Measurements from ENCODE around the gene MYOZ3.

MYOZ3 gene, protein sequence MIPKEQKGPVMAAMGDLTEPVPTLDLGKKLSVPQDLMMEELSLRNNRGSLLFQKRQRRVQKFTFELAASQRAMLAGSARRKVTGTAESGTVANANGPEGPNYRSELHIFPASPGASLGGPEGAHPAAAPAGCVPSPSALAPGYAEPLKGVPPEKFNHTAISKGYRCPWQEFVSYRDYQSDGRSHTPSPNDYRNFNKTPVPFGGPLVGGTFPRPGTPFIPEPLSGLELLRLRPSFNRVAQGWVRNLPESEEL

DNA sequence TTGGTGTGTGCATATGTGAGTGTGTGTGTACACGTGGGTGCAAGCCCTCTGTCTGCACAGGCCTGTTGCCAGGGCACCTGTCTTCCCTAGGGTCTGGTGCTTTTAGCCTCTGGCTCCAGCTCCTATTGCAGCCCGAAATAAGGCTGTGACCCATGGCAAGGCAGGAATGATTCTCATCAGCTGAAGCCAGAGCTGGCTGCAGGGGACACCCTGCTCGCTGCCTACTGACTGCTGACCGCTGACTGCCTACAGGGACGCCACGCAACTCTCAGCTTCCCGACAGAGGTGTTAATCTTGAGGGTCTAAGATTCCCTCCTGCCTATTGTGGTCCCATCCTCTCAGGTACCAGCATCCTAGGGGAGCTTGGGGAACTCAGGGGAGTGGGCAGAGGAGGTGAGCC lies at the start of gene MYOZ3:
TSS of gene MYOZ3 (plus strand) at position 166 of the 400 bp plus-strand sequence. CDS start 1,691 bp downstream, outside the sequence.
- DNase-seq (ENCODE audit: insufficient read length, low spot score) (no peak), FAIRE-seq (no peak)
- TF ChIP-seq POLR2A (IDR thresholded peaks at IDR 0.05; ENCODE audit: low read depth, low read length), result no peak

DNA sequence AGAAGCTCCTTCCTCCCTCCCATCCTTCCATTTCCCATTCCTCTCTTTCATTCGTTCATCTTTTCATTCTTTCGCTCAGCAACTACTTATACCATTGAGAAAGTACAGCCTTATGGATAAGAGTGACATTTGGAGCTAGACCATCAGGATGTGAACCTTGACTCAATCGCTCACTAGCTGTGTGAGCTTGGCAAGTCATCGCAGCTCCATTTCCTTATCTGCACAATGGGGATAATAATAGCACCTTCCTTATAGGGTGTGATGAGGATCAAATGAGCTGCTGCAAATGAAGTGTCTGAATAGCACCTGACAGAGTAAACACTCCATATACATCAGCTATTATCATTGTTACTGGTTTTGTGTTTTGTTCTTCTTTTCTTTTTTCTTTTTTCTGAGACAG lies 48.6 kb upstream of the MYOZ3 start:
- FAIRE-seq (no peak), DNase-seq (ENCODE audit: insufficient read length, low spot score) (no peak)
- no peak for TF ChIP-seq POLR2A (IDR thresholded peaks at IDR 0.05; ENCODE audit: low read depth, low read length)

DNA sequence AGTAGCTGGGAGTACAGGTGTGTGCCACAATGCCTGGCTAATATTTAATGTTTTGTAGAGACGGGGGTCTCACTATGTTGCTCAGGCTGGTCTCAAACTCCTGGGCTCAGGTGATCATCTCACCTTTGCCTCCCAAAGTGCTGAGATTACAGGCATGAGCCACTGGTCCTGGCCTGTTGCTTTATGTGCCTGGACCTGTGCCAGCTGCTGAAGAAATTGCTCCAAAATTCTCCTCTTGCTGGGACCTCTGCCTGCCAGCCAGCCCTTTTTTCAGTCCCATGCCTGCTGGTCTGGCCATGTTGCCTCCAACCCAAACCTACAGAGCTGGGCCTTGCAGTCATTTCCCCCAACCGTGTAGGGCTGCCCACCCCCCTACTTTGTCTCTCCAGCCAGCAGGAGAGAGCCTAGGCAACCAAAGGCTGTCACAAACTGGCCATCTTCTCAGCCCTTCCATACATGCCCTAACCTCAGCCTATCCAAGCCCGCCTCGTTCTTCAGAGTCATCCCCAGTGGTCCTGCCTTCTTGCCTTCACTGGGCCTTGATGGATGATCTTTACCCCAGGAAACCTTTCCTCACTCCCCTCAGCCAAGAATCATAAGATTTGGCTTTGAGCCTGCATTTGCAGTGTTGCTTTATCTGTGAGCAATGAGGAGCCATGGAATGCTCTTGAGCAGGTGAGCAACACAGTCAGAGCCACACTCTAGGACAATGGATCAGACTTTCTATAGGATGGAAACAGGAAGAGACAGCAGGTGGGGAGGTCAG lies 48.0 kb upstream of the MYOZ3 start:
- TF ChIP-seq POLR2A (IDR thresholded peaks at IDR 0.05; ENCODE audit: low read depth, low read length), result no peak
- FAIRE-seq (no peak), DNase-seq (ENCODE audit: insufficient read length, low spot score) (no peak)

DNA sequence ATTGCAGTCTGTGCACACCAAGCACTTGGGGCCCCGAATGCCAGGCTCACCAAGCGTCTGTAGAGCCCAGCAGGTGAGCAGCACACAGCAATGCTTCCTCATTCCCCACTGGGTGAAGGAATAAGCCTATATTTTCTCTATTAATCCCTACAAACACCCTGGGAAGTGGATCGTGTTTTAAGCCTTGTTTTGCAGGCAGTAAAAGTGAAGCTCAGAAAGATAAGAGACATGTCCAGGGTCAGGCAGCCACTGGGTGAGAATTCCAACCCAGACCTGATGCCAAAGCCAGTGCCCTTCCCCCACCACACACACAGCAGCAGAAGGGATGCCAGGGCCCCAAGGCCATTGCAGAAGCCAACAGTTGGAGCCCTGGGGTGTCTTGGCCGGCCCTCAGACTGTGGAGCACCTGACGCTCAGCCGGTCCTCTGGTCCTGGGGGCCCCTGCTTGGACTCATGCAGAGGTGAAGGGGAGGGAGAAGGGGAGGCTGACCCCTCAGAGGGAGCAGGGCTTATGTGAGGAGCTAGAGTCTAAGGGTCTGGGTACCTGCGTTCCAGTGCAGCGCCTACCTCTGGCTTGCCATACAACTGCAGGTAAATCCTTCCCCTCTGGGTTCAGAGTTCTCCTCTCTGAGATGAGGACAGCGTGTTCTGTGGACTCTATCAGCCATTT lies 46.9 kb upstream of the MYOZ3 start:
- no peak for TF ChIP-seq POLR2A (IDR thresholded peaks at IDR 0.05; ENCODE audit: low read depth, low read length)
- no peak for DNase-seq (ENCODE audit: insufficient read length, low spot score)
- no peak for FAIRE-seq

DNA sequence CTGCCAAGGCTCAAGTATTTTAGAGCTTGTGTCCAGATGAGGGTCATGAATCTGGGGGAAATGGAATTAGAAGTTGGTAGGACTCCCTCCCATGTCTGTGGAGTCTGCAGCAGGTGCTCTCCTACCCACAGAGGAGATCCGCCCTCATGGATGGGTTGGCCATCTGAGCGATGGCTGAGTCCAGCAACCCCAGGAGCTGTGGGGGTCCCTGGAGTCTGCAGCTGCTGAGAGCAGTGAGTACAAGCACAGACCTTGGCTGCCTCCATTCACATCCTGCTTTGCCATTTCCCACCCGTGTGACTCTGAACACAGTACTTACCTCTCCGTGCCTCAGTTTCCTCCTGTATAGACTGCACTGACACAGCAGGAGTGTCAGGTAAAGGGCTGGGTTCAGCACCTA lies 46.4 kb upstream of the MYOZ3 start:
- FAIRE-seq (no peak), DNase-seq (ENCODE audit: insufficient read length, low spot score) (no peak)
- TF ChIP-seq POLR2A (IDR thresholded peaks at IDR 0.05; ENCODE audit: low read depth, low read length), result no peak

DNA sequence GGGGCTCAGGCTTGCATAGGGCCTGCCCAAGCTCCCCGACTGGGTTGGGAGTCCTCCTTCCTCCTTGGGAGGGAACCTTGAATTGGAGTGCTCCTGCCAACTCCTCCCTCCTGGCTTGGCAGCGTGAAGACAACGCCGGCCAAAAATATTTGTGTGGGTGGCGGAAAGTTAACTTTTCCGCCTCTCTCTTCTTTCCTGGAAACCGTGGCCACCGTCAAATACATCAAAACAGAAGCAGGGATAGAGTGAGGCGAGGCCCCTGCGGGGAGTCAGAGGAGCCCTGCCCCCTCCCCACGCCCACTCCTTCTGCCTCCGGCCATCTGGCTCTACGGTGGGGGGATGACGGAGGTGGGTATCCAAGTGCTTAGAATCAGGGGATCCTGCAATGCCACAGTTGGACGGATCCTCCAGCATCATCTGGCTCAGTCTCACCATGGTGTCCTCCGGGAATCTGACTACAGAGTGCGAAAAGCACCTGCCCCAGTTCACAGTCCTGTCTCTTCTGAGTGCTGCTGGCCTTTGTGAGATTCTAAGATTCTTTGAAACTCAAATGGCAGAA lies 45.8 kb upstream of the MYOZ3 start:
- no peak for TF ChIP-seq POLR2A (IDR thresholded peaks at IDR 0.05; ENCODE audit: low read depth, low read length)
- FAIRE-seq (no peak), DNase-seq (ENCODE audit: insufficient read length, low spot score) (no peak)

DNA sequence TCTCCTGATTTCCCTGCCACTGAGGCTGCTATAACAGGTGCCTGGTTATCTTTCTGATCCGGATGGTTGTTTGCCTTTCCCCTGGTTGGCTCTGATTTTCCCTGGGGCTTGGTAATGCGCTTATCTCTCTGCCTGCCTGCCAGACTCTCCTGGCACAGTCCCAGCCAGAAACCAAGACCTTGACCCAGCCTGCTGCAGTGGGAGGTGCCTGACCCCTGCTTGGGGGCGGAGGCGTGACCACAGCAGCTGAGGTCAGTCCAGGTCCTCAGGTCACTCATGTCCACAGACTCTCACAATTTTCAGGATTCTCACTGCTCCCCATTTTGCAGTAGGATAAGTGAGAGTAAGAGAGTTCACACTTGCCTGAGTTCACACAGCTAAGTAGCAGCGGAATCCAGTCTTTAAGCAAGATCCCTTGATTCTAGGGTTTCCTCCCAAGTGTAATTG lies 45.0 kb upstream of the MYOZ3 start:
- no peak for TF ChIP-seq POLR2A (IDR thresholded peaks at IDR 0.05; ENCODE audit: low read depth, low read length)
- DNase-seq (ENCODE audit: insufficient read length, low spot score) (no peak), FAIRE-seq (no peak)

DNA sequence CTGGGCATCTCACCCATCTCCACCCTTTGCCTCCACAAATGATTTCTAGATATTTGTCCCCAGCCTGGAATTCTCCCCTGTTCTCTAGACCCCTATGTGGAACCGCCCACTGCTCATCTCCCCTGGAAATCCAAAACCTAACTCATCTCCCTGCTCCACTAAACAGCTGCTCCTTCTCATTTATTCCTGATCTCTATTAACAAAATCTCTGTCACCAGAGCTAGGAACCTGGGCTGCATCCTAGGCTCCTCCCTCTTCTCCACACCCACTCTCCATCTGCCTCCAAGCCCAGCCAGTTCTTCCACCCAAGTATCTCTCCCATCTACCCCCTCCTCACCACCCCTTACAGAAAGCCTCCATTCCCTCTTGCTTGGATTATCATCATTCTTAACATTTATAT lies 44.5 kb upstream of the MYOZ3 start:
- no peak for TF ChIP-seq POLR2A (IDR thresholded peaks at IDR 0.05; ENCODE audit: low read depth, low read length)
- FAIRE-seq, result no peak
- no peak for DNase-seq (ENCODE audit: insufficient read length, low spot score)

DNA sequence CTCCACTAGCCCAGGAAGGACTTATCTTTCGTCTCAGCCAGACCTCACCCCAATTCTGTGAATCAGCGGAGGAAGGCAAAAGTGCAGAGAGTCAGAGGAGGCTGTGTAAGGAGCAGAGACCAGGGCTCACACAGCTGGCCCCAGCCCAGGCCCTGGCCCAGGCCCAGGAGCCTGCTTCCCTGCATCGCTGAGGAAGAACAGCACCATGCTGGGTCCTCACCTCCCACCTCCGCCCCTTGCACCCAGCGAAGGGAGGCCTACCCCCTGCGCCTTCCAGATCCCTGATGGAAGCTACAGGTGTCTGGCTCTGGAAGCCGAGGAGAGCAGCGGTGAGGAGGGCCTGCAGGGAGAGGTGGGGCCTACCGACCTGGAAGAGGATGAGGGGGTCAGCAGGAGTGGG lies 42.9 kb upstream of the MYOZ3 start:
- DNase-seq (ENCODE audit: insufficient read length, low spot score), result no peak
- TF ChIP-seq POLR2A (IDR thresholded peaks at IDR 0.05; ENCODE audit: low read depth, low read length), result no peak
- FAIRE-seq, result no peak

DNA sequence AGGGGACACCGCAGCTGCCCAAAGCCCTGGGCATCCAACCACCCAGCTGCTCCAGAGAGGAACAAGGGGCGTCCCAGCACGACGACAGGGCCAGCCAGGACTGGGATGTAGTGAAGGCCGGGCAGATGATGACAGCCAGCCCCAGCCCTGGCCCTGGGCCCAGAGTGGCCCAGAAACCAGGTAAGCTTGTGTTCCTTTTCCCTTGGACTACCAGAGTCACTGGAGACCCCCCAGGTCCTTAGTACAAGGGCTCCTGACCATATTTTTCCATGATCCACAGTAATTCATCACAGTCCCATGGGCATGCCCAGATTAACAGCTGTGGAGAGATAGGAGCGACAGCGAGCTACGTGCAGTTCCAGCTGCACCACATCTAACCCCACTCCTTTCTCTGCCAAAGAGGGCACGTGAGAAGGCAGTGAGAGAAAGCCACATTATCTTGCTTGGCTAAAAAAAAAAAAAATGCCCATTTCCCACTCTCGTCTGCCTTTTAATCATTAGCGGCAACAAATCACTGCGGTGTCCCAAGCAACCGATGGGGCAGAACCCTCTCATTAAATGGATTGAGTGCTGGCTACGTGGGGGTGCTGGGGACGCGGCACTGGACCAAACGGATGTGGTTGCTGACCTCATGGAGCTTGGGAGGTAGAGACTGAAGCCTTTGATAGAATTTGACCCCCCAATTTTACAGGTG lies 42.3 kb upstream of the MYOZ3 start:
- FAIRE-seq, result no peak
- TF ChIP-seq POLR2A (IDR thresholded peaks at IDR 0.05; ENCODE audit: low read depth, low read length), result no peak
- DNase-seq (ENCODE audit: insufficient read length, low spot score), result no peak

DNA sequence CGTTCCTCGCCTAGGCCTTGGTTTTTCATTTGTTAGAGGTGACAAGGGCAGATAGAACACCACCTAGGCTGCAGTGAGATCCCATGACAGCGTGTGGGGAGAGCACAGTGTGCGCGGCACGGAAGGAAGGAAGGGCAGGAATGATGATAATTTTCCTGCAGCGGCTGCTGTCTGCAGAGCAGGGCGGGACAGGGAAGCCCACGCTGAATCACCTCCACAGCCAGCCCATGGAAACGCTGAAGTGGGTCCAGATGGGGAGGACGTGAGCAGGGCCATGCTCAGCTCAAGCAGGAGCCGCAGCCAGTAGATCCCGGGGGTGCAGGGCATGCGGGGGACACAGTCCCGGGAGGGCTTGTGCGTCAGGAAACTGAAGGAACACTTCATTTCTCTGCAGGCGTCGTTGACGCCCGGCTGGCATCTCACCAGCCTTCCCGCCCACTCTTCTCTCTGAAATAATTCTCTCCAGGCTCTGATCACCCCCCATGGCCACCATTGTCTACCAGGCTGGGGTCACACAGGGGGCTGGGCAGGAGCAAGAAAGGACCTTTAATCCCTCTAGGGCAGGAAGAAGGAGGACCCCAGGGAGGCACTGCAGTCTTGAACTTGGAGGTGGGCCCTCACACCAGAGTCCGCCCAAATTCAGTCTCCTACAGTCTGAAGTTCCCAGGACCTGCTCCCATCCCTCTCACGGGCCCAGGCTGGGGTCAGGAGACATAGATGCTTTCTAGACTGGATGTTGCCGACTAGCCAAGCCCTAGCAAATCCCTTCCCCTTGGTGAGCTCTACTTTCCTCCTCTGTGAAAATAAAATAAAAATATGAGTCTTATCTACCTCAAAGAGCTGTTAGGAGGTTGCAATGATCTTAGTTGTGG lies 41.5 kb upstream of the MYOZ3 start:
- no peak for FAIRE-seq
- no peak for TF ChIP-seq POLR2A (IDR thresholded peaks at IDR 0.05; ENCODE audit: low read depth, low read length)
- no peak for DNase-seq (ENCODE audit: insufficient read length, low spot score)

DNA sequence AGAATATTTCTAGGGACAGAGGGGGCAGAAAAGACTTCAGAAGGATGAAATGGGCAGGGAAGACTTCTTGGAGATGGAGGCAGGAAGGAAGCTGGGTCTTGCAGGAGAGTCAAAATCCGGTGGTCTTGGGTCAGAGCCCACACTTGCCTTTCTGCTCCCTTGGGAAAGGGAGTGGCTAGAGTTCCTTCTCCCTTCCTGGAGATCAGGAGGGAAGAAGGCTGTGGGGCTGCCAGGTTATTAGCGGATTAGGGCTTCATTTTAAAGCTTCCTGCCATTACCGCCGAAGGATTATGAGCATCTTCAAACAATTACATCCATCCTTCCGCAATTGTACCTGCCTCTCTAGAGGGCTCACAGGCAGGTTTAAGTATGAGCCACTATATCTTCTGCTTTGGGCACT lies 39.8 kb upstream of the MYOZ3 start:
- no peak for DNase-seq (ENCODE audit: insufficient read length, low spot score)
- FAIRE-seq, result no peak
- TF ChIP-seq POLR2A (IDR thresholded peaks at IDR 0.05; ENCODE audit: low read depth, low read length), result no peak

DNA sequence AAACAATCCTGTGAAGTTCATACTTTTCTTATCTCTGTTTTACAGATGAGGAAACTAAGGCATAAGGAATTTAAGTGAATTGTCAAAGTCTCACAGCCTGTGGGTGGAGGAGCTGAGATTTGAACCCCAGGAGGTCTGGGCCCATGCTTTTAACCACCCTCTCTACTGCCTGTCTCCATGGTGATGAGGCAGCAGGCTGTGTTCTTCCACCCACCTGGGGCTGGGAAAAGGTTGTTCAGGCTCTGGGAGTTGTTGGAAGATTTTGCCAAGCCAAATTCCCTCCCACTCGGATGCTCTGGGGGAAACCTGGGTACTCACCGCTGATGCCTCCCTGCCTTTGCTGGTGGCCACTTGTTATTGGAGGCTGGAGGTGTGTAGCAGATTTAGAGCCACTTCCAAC lies 38.9 kb upstream of the MYOZ3 start:
- no peak for DNase-seq (ENCODE audit: insufficient read length, low spot score)
- no peak for FAIRE-seq
- TF ChIP-seq POLR2A (IDR thresholded peaks at IDR 0.05; ENCODE audit: low read depth, low read length), result no peak

Data from H54 (cell line).